Heart right ventricle (tissue), 16 donors: ENCODE results near the gene RAD21L1. TPM values are rescaled to one million over a fixed set of nuclear protein-coding genes. Genes with fewer than 3 reads are reported as not detected.
A peak's percentile ranks its signal among the peaks of the same experiment; 100 is the strongest.

Experiments used
- ATAC-seq, 8 donors: fragments of 200-7000 bp; cut with Tn5 transposase; one replicate each; pipeline ENCODE4 v1.9.1; 2020; ENCODE audit warnings: mild to moderate bottlenecking in 8 of 8, moderate library complexity in 8 of 8, moderate number of reproducible peaks in 1 of 8
- DNase-seq, 2 donors: peaks; one replicate each; pipeline ENCODE4 v3.0.0-alpha.2; 2020
- H3K27ac ChIP-seq, 10 donors: fragments of 200-600 bp; sonication (generic) in 2 of 10; one replicate each; pipeline versions ENCODE4 v1.5.0 to v1.8.0; 2020 to 2022; ENCODE audit warnings: mild to moderate bottlenecking in 3 of 10
- H3K27me3 ChIP-seq, 7 donors: fragments of 200-600 bp; one replicate each; pipeline ENCODE4 v1.8.0; 2021 to 2022; ENCODE audit warnings: mild to moderate bottlenecking in 2 of 7
- H3K36me3 ChIP-seq, 9 donors: fragments of 200-600 bp; sonication (generic) in 1 of 9; one replicate each; pipeline versions ENCODE4 v1.5.0 to v1.8.0; 2020 to 2022; ENCODE audit warnings: mild to moderate bottlenecking in 2 of 9
- H3K4me1 ChIP-seq, 9 donors: fragments of 200-600 bp; sonication (generic) in 1 of 9; one replicate each; pipeline versions ENCODE4 v1.5.0 to v1.8.0; 2020 to 2022; ENCODE audit warnings: mild to moderate bottlenecking in 4 of 9
- H3K4me3 ChIP-seq, 10 donors: fragments of 200-600 bp; sonication (generic) in 2 of 10; one replicate each; pipeline versions ENCODE4 v1.5.0 to v1.8.0; 2020 to 2022; ENCODE audit warnings: mild to moderate bottlenecking in 7 of 10, moderate library complexity in 2 of 10
- H3K9me3 ChIP-seq, 11 donors: fragments of 200-600 bp in 10 of 11; sonication (generic) in 2 of 11; one replicate each; pipeline versions ENCODE4 v1.5.0 to v1.8.0; 2013 to 2022; ENCODE audit warnings: mild to moderate bottlenecking in 2 of 11, control low read depth in 1 of 11, moderate library complexity in 1 of 11
- CTCF ChIP-seq, 9 donors: fragments of 200-600 bp; sonication (generic) in 2 of 9; IDR thresholded peaks; one replicate each; pipeline versions ENCODE4 v1.5.0 to v1.8.0; 2021 to 2022; ENCODE audit warnings: antibody characterized with exemption in 9 of 9, mild to moderate bottlenecking in 5 of 9, moderate library complexity in 1 of 9
- WGBS, 2 donors: extraction: QIAGEN DNeasy Blood & Tissue Kit; methylation state at CpG; one replicate each; pipeline ENCODE4 v1.1.7; 2013; ENCODE audit warnings: inconsistent platforms in 1 of 2; 5-methylcytosine and 5-hydroxymethylcytosine counted together
- intact Hi-C, 10 donors: fragments of 100-400 bp; cut with DNase I; formaldehyde crosslinking; loops; one replicate each; pipeline versions ENCODE4 v1.11.1 to v1.14.2; 2022
- polyA plus RNA-seq, 2 donors: library from polyadenylated mRNA; stranded (reverse); fragments of 200-250 nt; gene quantifications; one replicate each; pipeline ENCODE4 v1.2.3, GENCODE V29; 2013
- total RNA-seq, 10 donors: library from RNA; stranded (reverse); fragmentation: NEBNext Ultra II Directional in 3 of 10; extraction: Animal tissue kit (Norgen Biotek cat#: 25700) in 3 of 10; gene quantifications; one replicate each; pipeline versions ENCODE4 v1.2.1 to v1.2.4, GENCODE V29; 2021 to 2023
- donor health status: Arrhythmogenic right ventricular cardiomyopathy.
- donor health status: ischemic (EF 13 %, LVEDD 7.1; RV severe dilation, severe dysfunction).
- donor health status: healthy with polysubstance abuse.
- donor health status: DM: no; HTN: yes; CAD: no.
- donor health status: DM: no; HTN: no; CAD: no.
- donor health status: ischemic (EF 25% LVEDD 6.9; RV normal size, moderate dysfunction).
- donor health status: ischemic (EF 25% LVEDD 5.7; RV mildly dilated, moderate dysfunction).
- donor health status: healthy.
- donor health status: DM: yes; HTN: yes; CAD: no.
- donor health status: Ischemic cardiomyopathy.
- donor health status: ischemic (EF 35%, LVEDD 5.7; RV mildly dilated, moderate dysfunction).
- donor health status: nonischemic (EF 11% LVEDD 7.7; RV severe dilation, severe dysfunction).
- donor health status: DM: yes; HTN: yes; CAD: no.
- donor health status: PGD.
- donor health status: ischemic (EF 29% LVEDD 5.4; RV normal size, mild dysfunction).
- donor health status: nonischemic (EF 23%, LVEDD 6.1; RV moderate dilation, normal function).

RAD21L1 gene
- total and polyA plus RNA-seq, 12 donors = not detected

GRCh38 chr20:1300083-1300840 lies 74.4 kb downstream of the RAD21L1 start:
- no peak for DNase-seq
- WGBS, 2 donors = 93 to 95% methylated on average over 18 of the region's 18 CpGs
- Histone ChIP-seq H3K9me3 (no peaks in the 10 kb centered on the region), H3K27me3 (no peaks in the 10 kb centered on the region), H3K27ac (peak overlapping the region in 1 of 10 donors; percentile 50), H3K4me3 (no peak overlapping the region), H3K4me1 (peaks cover 0 to 10% (median 0%) of the 10 kb centered on the region in 9 donors), H3K36me3 (peaks cover 0 to 30% (median 0%) of the 10 kb centered on the region in 9 donors)
- TF ChIP-seq CTCF (IDR thresholded peaks at IDR 0.05) = no peak
- ATAC-seq = no peak
- intact Hi-C loops = no loop called here

GRCh38 chr20:1301031-1301529 lies 75.2 kb downstream of the RAD21L1 start:
- WGBS, 2 donors = 65 to 74% methylated on average over 9 of the region's 9 CpGs
- Histone ChIP-seq H3K36me3 (peaks cover 0 to 38% (median 0%) of the 10 kb centered on the region in 9 donors), H3K9me3 (no peaks in the 10 kb centered on the region), H3K27me3 (no peaks in the 10 kb centered on the region), H3K27ac (no peak overlapping the region), H3K4me3 (no peak overlapping the region), H3K4me1 (peaks cover 0 to 10% (median 0%) of the 10 kb centered on the region in 9 donors)
- ATAC-seq = no peak
- TF ChIP-seq CTCF (IDR thresholded peaks at IDR 0.05) = no peak
- no peak for DNase-seq
- intact Hi-C loops = no loop called here

- intact Hi-C loops = no loop called here
- no peak for TF ChIP-seq CTCF (IDR thresholded peaks at IDR 0.05)
- WGBS, 2 donors = 79 to 84% methylated on average over 12 of the region's 12 CpGs
- no peak for DNase-seq
- Histone ChIP-seq H3K9me3 (no peaks in the 10 kb centered on the region), H3K4me3 (no peak overlapping the region), H3K4me1 (peaks cover 0 to 10% (median 0%) of the 10 kb centered on the region in 9 donors), H3K27ac (no peak overlapping the region), H3K36me3 (peaks cover 0 to 38% (median 0%) of the 10 kb centered on the region in 9 donors), H3K27me3 (no peaks in the 10 kb centered on the region)
- no peak for ATAC-seq
Observed at GRCh38 chr20:1302685-1303541, 77.1 kb downstream of the RAD21L1 start.

- Histone ChIP-seq H3K4me3 (no peak overlapping the region), H3K4me1 (peaks cover 0 to 10% (median 0%) of the 10 kb centered on the region in 9 donors), H3K27ac (no peak overlapping the region), H3K27me3 (no peaks in the 10 kb centered on the region), H3K36me3 (peaks cover 0 to 29% (median 0%) of the 10 kb centered on the region in 9 donors), H3K9me3 (no peaks in the 10 kb centered on the region)
- no peak for DNase-seq
- 84 to 88% methylated on average over 31 of the region's 31 CpGs for WGBS, 2 donors
- no peak for TF ChIP-seq CTCF (IDR thresholded peaks at IDR 0.05)
- intact Hi-C loops = no loop called here
- peak in 1 of 8 donors; percentile 7 for ATAC-seq
Observed at GRCh38 chr20:1304710-1305515, 79.1 kb downstream of the RAD21L1 start.
